ENCODE data around the gene VIPR2.

- TF ChIP-seq CTCF (IDR thresholded peaks at IDR 0.05; ENCODE audit: low read depth, low read length, poor library complexity, severe bottlenecking) (no peak), EZH2phosphoT487 (IDR thresholded peaks at IDR 0.05; ENCODE audit: borderline replicate concordance, low read length) (no peak)
Observed at GRCh38 chr7:159033473-159033825, 111.2 kb downstream of the VIPR2 start.
